HG02870 (cell line): Measurements from ENCODE around the gene CD47.
A peak's percentile ranks its signal among the peaks of the same experiment; 100 is the strongest.

Experiments
- ATAC-seq: cut with Tn5 transposase; IDR thresholded peaks from one replicate; pipeline ENCODE4 v1.9.1; 2021; ENCODE audit warnings: mild to moderate bottlenecking, moderate library complexity; ENCODE audit not compliant: unreplicated experiment

Gene CD47

DNA sequence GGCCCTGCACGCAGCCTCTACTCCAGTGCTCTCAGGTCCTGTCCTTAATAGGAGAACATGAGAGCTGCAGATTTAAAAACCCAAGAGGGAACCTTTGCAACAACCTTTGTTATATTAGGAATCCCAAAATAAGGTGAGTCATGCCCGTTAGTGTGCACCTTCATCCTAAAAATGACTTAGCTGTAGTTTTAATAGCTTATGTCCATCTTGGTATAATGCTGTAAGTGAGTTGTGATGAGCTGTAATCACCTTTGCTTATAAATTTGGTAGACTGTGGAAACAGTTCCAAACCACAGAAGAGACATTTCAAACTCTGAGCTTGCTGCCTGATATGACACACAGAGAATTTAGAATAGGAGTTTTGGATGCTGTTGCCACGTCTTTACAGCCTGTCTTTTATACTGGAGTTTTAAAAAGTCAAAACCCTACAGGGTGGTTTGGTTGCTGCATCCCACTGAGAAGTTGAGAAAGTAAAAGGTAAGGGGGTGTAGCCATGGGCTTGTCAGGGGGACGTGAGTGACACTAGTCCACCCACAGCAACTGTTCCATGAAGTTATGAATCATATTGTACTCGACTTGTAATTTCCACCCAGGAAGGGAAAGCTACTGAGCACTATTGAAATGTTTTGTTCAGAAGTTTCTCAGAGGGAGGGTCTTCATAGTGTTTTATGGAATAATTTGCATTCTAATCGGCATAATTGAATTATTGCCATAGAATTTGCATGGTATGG, 27.4 kb upstream of the CD47 start:
- ATAC-seq, result no peak

GRCh38 chr3:108117241-108117775, 26.5 kb upstream of the CD47 start:
- peak; percentile 69 for ATAC-seq

GRCh38 chr3:108114423-108115065, 23.7 kb upstream of the CD47 start:
- ATAC-seq, result no peak

- ATAC-seq, result no peak
These were observed 23.1 kb upstream of the CD47 start for GRCh38 chr3:108113975-108114374.

GRCh38 chr3:108110934-108111333, 20.1 kb upstream of the CD47 start:
- ATAC-seq, result no peak

DNA sequence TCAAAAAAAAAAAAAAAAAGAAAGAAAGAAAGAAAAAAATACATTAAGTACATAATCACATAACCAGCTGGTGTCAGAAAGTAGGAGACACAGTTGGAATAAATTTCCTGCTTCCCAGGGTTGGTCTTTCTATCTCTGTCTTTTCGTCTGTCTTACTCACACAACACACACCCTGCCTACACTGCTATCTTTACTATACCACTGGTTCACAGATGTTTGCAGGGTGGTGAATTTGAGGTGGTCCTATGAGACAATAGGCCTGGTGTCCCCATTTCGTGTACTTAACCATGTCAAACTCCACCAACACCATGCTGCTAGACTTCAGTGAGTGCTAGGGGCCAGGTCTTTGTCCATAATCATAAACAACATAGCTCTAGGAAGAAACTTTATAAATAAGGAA, 17.6 kb upstream of the CD47 start:
- ATAC-seq, result no peak

DNA sequence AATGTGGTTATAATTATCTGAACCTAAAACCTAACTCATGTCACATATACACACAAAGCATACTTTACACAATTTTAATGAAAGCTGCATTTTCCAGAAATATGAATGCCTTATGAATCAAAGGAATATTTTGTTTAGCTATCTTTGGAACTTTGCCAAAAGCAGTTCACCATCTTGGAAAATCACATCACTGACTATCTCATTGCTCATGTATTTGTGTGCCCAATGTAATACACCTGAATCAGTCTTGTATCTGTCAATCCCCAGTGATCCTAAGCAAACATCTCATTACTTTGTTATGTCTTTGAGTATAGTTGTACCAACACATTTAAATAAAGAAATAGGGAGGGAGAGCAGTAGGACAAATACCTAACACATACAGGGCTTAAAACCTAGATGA, 15.6 kb upstream of the CD47 start:
- ATAC-seq, result no peak

DNA sequence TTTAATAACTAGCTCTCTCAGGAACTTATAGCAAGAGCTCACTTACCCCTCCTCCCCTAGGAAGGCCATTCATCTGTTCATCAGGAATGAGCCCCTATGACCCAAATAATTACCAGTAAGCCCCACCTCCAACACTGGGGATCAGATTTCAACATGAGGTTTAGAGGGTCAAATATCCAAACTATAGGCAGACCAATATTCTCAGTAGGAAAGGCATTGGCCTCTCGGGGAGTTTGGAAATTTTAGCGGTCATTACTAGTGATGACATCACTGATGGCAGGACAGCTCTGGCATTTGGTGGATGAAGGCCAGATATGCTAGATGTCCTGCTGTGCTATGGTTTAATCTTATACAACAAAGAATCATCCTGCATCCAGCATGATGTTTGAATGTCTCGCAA, 15.2 kb upstream of the CD47 start:
- ATAC-seq, result no peak

GRCh38 chr3:108103886-108104797, 13.3 kb upstream of the CD47 start:
- ATAC-seq, result no peak

- no peak for ATAC-seq
These were observed 12.4 kb upstream of the CD47 start for GRCh38 chr3:108103040-108103751.

DNA sequence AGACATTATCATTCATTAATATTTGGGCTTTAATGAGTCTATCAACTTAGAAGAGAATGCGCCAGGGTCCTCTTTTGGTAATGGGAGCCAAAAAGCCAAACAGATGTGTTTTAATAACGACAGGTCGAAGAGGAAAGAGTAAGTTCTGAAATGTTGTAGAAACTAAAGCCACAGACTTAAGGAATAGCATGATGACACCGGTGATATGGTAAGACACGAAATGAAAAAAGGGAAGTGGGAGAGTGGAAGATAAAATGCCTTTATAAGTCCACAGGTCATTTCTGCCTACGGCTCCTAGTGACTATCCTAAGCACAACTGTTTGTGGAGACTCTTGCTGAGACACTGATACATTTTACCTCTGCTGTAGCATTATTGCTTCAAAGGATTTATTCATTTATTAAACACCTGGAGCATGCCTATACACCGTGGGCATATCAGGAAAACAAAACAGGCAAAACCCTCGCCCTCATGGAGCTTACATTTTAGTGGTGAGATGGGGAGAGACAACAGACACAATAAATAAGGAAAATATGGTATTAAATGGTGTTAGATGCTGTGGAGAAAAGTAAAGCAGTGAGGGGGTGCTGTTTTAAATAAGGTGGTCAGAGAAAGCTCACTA, 11.7 kb upstream of the CD47 start:
- peak; percentile 20 for ATAC-seq

- peak; percentile 87 for ATAC-seq
These were observed 10.3 kb upstream of the CD47 start for GRCh38 chr3:108100906-108101660.

GRCh38 chr3:108099679-108100428, 9.0 kb upstream of the CD47 start:
- no peak for ATAC-seq

DNA sequence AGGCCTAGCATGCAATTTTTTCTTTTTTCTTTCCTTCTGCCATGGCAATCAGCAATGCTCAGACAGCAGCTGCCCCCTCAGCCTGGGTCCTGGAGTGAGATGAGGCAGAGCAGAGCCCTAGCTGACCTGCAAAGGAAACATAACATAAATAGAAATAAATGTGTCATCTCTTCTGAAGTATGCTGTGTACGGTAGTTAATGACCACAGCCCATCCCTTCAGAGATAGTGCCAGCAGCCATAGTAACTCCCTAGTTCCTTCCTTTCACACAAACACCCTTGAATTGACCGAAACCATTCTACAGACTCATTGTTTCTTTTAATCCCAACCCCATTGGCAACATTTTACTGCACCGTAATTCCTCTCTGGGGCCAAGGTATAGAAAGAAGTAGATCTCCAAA, 8.4 kb upstream of the CD47 start:
- no peak for ATAC-seq

DNA sequence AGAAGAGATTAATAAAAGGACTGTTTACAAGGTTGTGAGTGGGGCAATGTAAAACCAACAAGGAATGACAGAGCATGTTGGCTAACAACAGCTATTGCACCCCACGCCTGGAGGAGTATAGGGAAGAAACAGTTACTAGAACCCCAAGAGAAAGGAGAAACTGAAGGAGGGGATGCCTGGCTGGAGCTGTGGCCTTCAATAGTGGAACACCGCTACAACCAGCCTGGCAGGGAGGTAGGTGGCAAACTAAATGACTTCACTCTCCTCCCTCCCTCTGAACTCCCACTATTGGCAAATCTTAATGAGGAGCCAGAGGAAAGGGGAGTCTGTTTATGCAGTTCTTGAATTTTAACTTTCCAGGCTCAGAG, 7.2 kb upstream of the CD47 start:
- no peak for ATAC-seq

- ATAC-seq, result no peak
These were observed 6.6 kb upstream of the CD47 start for GRCh38 chr3:108097322-108098002.

DNA sequence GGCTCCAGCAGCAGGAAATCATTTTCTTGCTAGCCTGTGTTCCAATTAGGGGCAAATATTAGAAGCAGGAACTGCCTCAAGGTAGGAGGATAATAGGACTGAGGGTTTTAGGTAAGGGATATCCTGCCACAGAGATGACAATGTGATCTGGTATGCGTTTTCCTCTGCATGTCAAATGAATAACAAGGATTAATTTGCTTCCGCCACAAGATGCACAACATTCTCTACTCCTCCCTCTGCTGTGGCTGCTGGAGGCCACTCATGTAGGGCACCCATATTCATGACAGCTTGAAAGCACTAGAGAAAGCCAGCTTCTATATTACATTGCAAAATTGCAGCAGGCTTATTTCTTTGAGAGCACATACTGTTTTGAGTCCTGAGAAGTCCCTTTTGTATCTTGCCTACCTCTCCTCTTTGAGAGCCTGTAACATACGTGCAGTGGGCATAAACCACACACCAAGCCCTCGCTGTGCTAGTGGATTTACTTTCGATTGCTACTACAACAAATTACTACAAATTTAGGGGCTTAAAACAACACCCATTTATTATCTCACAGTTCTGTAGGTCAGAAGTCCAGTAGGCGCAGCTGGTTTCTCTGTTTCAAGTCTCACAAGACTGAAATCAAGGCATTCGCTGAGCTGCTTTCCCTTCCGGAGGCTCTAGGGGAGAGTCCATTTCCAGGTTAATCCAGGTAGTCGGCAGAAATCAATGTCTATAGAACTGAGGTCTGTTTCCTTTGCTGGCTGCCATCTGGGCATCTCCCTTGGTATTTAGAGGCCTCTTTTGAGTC, 5.9 kb upstream of the CD47 start:
- no peak for ATAC-seq

GRCh38 chr3:108093616-108094015, 2.8 kb upstream of the CD47 start:
- ATAC-seq, result no peak
